PC-3 (cell line): ENCODE measurements around the gene SH3RF2.

Source experiments
- EZH2 ChIP-seq: fragments of 300-600 bp; sonication (generic); IDR thresholded peaks from one replicate; pipeline ENCODE4 v1.6.1; 2017; ENCODE audit warnings: antibody characterized with exemption, mild to moderate bottlenecking, low read length; ENCODE audit not compliant: unreplicated experiment
- EZH2phosphoT487 ChIP-seq: fragments of 300-600 bp; sonication (generic); IDR thresholded peaks from 2 replicates; pipeline ENCODE4 v1.6.1; 2018; ENCODE audit warnings: mild to moderate bottlenecking, antibody characterized with exemption, low read length, borderline replicate concordance
- TF ChIP-seq, protein P1 (sequence below): fragments of 300-600 bp; sonication (generic); conservative IDR thresholded peaks from 2 replicates; pipeline ENCODE4 v1.5.1; 2017; ENCODE audit warnings: antibody characterized with exemption, low read depth, mild to moderate bottlenecking, low read length

DNA sequence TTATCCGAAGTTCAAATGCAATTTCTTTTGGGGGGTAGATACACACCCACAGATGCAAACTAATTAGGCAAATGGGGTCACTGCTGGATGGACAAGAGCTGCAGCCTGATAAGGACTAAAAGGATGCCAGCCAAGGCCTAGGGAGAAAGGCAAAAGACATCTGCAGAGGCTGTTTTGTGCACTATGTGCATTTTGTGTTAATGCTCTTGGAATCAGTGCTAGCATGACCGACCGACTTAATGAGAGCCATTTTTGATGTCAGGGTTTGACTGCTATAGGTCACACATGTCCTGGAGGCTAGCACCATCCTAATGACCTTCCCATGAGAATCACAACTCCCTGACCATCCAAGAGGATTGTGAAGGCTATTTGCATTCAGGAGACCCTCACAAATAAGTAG is 134.4 kb downstream of the SH3RF2 start:
- TF ChIP-seq, protein P1, sequence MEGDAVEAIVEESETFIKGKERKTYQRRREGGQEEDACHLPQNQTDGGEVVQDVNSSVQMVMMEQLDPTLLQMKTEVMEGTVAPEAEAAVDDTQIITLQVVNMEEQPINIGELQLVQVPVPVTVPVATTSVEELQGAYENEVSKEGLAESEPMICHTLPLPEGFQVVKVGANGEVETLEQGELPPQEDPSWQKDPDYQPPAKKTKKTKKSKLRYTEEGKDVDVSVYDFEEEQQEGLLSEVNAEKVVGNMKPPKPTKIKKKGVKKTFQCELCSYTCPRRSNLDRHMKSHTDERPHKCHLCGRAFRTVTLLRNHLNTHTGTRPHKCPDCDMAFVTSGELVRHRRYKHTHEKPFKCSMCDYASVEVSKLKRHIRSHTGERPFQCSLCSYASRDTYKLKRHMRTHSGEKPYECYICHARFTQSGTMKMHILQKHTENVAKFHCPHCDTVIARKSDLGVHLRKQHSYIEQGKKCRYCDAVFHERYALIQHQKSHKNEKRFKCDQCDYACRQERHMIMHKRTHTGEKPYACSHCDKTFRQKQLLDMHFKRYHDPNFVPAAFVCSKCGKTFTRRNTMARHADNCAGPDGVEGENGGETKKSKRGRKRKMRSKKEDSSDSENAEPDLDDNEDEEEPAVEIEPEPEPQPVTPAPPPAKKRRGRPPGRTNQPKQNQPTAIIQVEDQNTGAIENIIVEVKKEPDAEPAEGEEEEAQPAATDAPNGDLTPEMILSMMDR = no peak
- TF ChIP-seq EZH2 (no peak), EZH2phosphoT487 (no peak)
